ENCODE data around the gene HCLS1.
"Not testable (repeated sequence)": the region's sequence is repeated elsewhere in the genome, so short reads cannot be mapped to it uniquely, and the experiment has no call there.

HCLS1 gene

GRCh38 chr3:121660356-121661171 lies at the start of gene HCLS1:
Gene HCLS1 (minus strand): TSS chr3:121660903. CDS start chr3:121658347, 2,556 bp downstream.
- DNase-seq, result peak; percentile 57

GRCh38 chr3:121710347-121710746 lies 49.6 kb upstream of the HCLS1 start:
- no peak for DNase-seq

DNA sequence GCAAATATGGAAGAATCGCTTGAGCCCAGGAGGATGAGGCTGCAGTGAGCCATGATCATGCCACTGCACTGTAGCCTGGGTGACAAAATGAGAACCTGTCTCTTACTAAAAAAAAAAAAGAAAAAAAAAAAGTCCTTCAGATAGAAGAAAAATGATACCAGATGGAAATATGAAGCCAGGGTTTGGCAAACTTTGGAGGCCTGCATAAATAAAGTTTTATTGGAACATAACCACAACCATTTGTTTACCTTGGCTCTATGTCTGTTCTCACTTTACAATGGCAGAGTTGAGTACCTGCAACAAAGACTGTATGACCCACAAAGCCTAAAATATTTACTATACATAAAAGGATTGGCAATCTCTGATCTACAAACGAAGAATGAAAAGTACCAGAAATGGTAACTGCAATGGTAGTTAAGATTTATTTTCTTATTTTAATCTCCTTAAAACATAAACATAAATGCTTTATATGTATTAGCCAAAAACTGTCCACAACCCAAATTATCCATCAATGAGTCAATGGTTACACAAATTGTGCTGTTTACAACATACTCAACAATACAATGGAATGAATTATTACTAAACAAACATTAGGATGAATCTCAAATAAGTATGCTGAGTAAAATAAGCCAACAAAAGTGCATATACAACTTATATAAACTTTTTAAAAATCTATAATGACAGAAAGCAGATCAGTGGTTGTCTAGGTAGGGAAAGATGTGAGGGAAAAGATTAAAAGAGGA lies 47.0 kb upstream of the HCLS1 start:
- DNase-seq, result no peak

- no peak for DNase-seq
Observed at GRCh38 chr3:121705541-121705940, 44.8 kb upstream of the HCLS1 start.

- DNase-seq, result no peak
Observed at GRCh38 chr3:121703973-121704372, 43.3 kb upstream of the HCLS1 start.

DNA sequence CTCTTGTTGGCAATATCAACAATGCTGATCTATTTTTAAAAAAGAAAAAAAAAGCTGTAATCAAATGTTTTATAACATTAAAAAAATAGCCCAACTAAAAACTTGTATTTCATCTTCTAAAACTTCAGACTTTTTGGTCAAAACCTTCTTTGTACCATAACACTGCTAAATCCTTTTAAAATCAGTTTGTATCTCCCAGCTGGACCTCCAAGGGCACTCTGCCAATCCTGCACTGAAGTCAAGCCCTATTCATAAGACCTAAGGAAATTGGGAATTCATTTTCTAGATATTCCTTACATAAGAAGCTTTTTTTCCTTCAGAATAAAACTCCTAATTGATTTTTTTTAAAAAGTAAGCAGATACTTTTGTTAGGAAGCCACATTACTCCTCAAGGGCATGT lies 38.2 kb upstream of the HCLS1 start:
- DNase-seq, result no peak

GRCh38 chr3:121698476-121698875 lies 37.8 kb upstream of the HCLS1 start:
- no peak for DNase-seq

DNA sequence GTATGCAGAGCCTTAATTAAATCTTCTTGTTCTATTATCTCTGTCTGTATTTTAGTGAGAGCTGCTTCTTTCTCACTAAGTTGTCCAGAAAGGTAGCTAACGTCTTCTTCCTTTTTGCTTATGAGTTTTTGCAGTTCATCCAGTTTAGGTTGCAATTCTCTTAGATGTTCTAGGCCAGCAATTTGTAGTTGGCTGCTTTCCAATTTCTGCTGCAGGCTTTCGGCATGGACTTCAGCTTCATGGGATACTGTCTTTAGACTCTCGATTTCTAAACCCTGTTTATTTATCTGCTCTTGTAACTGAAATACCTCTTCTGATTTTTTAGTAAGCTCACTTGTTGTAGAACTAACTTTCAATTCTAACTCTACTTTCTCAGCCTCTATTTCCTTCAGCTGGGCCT lies 35.5 kb upstream of the HCLS1 start:
- DNase-seq, result no peak

DNA sequence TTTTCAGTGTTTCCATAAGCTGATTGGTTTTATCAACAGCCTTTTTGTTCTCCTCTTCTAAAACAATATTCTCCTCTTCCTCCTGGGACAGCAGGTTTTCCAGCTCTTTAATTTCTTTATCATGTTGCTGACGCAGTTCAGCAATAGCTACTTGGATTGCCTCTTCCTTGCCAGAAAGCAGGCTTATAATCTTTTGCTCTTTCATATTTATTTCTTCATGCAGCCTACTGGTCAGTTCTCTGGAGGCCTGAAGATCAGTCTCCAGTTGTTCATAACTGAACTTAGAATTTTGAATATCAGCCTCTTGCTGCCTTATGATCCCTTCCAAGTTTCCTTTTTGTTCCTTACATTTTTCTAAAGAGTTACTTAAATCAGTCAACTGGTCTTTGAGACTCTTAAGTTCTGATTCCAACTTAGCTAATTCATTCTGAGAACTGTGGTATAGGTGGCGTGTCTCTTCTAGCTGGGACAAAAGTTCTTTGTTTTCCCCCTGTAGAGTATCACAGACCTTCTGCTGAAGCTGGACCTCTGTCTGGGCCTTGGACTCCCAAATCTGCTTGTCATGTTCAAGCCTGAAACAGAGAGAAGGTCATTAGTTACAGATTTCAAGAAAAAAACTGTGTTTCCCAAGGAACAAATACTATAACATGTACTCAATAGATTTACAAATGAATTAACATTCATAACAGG lies 31.5 kb upstream of the HCLS1 start:
- DNase-seq, result no peak

DNA sequence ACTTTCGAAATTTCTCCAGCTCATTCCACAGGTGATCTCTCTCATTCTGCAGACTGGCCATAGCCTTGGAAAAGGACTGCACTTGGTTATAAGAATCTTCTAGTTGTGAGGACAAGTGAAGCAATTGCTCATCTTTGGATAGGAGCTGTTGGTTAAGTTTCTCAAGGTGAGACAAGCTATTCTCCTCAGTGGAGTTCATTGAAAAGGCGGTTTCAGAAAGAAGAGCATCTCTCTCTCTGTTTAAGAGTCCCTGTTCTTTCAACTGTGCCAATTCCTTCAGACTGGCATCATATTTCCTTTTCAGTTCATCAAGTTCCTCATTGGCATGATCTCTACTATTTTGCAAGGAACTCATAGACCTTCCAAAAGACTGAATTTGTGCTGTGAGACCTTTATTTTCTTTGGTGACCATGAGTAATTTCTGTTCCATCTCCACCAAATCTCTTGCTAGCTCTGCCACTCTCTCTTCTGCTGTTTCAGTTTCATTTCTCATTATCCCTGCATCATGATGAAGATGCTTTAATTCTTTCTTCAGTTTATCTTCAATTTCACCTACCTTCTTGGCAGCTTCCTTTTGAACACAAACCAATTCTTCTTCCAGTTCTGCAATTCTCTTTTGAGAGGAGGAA lies 30.2 kb upstream of the HCLS1 start:
- DNase-seq, result no peak

DNA sequence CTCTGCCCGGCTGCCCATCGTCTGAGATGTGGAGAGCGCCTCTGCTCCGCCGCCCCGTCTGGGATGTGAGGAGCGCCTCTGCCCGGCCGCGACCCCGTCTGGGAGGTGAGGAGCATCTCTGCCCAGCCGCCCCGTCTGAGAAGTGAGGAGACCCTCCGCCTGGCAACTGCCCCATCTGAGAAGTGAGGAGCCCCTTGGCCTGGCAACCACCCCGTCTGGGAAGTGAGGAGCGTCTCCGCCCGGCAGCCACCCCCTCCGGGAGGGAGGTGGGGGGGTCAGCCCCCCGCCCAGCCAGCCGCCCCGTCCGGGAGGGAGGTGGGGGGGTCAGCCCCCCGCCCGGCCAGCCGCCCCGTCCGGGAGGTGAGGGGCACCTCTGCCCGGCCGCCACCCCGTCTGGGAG lies 28.0 kb upstream of the HCLS1 start:
- not testable (repeated sequence) for DNase-seq

DNA sequence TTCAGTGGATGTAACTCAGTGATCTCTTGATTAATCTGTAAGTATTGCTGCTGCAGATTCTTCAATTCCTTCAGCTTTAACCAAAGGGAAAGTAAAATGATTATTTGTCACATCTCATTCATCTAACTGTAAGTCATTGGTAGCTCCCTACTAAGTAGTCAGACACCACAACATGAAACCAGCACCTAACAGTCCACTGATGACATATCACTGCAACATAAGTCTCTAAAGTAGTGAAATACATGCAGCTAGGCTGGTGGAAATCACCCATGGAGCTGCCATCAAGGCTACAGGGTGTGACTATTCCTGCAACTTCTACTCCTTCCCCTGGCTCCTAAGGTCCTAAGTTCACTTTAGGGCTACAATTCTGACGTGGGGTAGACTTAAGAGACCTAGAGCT lies 21.1 kb upstream of the HCLS1 start:
- no peak for DNase-seq

DNA sequence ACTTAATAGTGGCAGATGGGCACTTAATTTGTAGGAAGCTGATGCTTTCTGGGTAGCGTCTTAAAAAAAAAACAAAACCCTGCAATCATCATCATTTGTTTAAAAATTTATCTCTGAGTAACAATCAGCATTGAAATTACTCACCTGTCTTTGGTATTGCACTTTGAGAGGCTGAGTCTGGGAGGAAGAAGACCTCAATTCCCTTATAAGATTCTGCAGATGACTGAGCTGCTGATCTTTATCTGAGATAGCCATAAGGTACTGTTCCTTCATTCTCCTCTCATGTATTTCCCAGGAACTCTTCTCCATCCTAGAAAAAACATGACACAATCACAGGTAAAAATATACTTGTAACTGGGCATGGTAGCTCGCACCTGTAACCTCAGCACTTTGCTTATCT lies 16.4 kb upstream of the HCLS1 start:
- DNase-seq, result no peak

DNA sequence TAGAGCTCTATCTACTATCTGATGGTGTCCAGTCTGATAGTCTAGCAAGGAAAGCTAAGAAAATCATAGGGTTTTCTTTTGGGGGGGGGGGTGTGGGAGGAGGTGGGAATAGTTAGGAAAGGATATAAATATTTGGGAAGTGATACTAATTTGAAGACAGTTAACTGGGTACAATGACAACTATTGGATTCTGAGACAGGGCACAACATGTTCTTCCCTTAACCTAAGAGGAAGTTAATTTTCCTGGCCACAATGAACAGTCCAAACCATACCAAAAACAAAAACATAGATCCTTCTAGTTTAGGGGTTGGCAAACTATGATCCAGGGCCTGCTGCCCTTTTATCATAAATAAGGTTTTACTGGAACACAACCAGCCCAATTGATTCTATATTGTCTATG lies 10.0 kb upstream of the HCLS1 start:
- no peak for DNase-seq

DNA sequence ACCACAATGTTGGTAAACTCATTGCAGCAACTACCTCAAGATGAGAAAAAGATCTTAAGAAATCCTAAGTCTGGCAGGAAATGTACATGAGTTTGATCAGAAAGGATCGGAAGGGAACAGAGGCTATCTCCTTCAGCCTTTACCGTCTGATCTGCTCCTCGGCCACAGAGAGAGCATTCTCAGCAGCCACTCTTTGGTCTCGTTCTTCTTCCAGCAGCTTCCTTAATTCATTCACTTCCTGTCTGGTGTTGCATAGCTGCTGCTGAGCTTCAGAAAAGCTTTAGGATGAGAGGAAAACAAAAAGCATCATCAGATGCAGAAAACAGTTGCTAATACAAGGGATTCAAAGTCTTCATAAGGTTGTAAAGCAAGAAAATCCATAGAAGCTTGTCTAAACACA lies 6.6 kb upstream of the HCLS1 start:
- no peak for DNase-seq

- no peak for DNase-seq
Observed at GRCh38 chr3:121665488-121665887, 4.8 kb upstream of the HCLS1 start.

- no peak for DNase-seq
Observed at GRCh38 chr3:121663171-121663847, 2.6 kb upstream of the HCLS1 start.

GRCh38 chr3:121662742-121663141 lies 2.0 kb upstream of the HCLS1 start:
- no peak for DNase-seq

DNA sequence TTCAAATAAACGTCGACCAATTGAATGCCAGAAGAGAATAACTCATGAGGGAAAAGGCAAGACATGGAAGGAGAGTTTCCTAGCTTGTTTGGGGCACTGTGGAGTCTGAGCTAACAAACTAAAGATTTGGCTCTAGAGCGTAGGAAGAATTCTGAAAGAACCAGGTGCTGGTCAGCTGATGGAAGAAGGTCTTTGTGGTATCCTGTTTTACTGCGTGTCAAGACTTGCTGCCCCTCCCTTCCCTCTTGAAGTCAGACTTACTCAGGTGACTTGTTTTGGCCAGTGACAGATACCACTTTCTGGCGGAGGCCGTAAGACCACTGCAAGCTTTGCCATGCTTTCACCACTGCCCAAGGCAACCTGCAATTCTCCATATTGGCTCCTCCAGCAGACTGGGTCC lies 673 bp upstream of the HCLS1 start:
- no peak for DNase-seq

- no peak for DNase-seq
Observed at GRCh38 chr3:121659586-121659985, 1.1 kb downstream of the HCLS1 start.

DNA sequence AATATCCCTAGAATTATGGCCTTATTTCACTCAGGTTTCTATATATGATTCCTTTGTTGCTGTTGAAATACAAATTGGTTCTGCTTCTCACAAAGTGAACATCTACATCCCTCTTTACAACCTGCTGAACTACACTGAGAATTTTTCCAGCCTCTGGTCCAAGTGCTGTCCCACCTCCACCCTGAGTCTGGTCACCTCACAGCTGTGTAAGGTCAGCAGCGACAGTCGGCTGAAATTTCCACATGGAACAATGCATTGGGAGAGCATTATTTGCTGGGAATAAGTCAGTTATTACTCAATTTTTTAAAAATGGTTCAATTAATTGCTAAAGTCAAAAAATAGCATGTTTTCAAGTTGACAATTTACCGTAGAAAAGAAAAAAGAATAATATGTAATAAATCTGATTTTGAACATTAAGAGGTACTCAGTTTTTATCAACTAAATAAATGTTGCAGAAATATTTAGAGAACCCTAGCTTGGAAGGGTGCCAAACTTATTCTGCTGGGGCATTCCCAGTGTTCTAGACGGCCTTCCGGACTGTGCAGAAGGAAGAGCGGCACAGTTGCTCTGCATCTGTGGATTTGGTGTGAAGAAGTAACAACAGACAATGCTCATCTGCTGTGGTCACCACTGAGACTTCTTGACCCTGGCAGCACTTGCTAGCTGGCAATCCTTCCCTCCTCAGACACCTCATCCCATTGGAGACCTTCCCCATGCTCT lies 1.8 kb downstream of the HCLS1 start:
- no peak for DNase-seq

Data from stimulated activated CD4-positive, alpha-beta T cell treated with anti-CD3 and anti-CD28 coated beads, Interleukin-12 subunit alpha, Interleukin-12 subunit beta, amount 100 ng/mL, for 4 hours (primary cell).